Neuron (in vitro differentiated cells): ENCODE measurements around the gene C14orf180.

Experiments used
- H2AFZ ChIP-seq: one replicate; pipeline ENCODE4 v1.6.1; 2013; ENCODE audit warnings: low read depth, mild to moderate bottlenecking, inconsistent platforms, low read length, moderate library complexity
- H3K27me3 ChIP-seq: one replicate; pipeline ENCODE4 v1.6.1; 2013; ENCODE audit warnings: low read length; ENCODE audit not compliant: insufficient read depth
- H3K36me3 ChIP-seq: one replicate; pipeline ENCODE4 v1.6.1; 2013; ENCODE audit warnings: low read length; ENCODE audit not compliant: insufficient read depth
- H3K4me1 ChIP-seq: one replicate; pipeline ENCODE4 v1.6.1; 2013; ENCODE audit warnings: low read length; ENCODE audit not compliant: insufficient read depth
- H3K4me3 ChIP-seq: 2 replicates; pipeline ENCODE4 v1.5.1; 2013; ENCODE audit warnings: mild to moderate bottlenecking, low read length, moderate library complexity
- H3K9me3 ChIP-seq: one replicate; pipeline ENCODE4 v1.6.1; 2013; ENCODE audit warnings: low read length

The C14orf180 gene

DNA sequence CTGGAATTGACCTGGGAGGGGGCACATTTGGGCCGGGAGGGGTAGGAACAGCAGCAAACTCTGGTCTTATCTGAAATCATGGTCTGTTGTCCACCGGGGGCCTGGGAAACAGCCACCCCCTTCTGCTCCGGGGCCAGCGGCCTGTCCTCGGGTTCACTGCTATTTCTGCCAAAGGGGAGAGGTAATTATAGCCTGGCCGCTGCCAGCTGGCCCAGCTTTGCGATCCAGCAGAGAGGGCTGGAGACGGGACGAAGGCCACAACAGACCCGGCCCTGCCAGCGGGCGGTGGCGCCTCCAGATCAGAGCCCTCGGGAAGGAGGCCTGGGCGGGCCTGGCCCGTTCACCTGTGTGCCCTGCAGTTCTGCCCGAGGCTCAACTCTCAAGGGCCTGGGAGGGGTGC is at the start of gene C14orf180:
C14orf180 (plus strand) TSS at position 258 of the 400 bp plus-strand sequence. CDS start 6,667 bp downstream, outside the sequence.
- peaks cover 2% of the 10 kb centered on the region for H3K4me1 ChIP-seq

DNA sequence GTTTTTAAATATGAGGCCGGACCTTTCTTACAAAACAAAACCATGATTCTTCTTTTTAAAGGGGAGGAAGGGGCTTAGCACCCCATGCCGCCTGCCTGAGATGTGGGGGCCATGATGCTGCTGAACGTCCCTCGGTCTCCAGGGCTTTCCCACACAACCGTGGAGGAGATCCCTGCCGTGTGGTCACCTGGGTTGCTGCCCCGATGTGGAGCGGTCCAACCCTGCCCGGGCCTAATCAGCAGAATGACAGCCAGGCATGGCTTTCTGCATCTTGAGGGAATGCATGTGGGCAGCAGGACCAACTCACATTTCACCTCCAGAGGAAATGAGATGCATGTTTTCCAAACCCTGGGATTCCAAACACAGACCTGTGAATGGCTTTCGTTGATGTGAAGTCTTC is 48.9 kb upstream of the C14orf180 start:
- Histone ChIP-seq H2AFZ (no peak overlapping the region), H3K4me1 (no peaks in the 10 kb centered on the region), H3K9me3 (no peaks in the 10 kb centered on the region), H3K36me3 (no peaks in the 10 kb centered on the region), H3K4me3 (no peak overlapping the region), H3K27me3 (no peaks in the 10 kb centered on the region)

More for the DNA sequence above, at the start of gene C14orf180:
- Histone ChIP-seq H3K4me3 (no peak within 1 kb of the TSS), H3K27me3 (peaks cover 48% of the 10 kb centered on the region), H2AFZ (no peak within 1 kb of the TSS), H3K36me3 (no peaks in the 10 kb centered on the region), H3K9me3 (no peaks in the 10 kb centered on the region)

DNA sequence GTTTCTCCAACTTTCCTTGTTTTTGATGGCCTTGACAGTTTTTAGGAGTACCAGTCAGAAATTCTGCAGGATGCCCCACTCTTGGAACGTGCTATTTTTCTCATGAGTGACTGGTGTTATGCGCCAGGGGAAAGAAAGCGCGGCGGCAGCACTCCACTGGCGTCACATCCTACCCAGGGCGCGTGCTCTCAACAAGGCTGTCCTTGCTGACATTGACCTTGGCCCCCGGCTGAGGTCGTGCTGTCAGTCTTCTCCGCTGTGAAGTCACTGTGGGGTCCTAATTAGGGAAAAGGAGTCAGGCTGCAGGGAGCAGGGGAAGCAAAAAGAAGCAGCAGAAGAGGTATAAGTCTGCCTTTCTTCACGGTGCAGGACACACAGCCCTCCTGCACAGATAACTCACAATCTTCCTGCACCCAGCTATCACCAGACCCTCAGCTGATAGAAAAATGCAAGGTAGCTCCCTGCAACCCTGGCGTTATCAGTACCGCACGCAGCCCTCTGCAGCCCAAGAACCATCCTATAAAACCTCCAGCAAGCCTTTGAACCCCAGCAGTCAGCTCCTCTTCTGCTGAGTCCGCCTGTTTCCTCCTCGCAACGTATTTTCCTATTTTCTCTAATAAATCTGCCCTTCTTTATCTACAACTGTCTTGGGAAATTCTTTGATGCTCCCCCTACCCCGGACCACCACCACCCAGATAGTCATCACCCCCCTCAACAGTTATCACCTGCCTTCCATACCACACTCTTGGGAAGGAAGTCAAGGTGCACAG is 48.0 kb upstream of the C14orf180 start:
- Histone ChIP-seq H3K36me3 (no peaks in the 10 kb centered on the region), H3K27me3 (no peaks in the 10 kb centered on the region), H2AFZ (no peak overlapping the region), H3K4me3 (no peak overlapping the region), H3K9me3 (no peaks in the 10 kb centered on the region), H3K4me1 (no peaks in the 10 kb centered on the region)

DNA sequence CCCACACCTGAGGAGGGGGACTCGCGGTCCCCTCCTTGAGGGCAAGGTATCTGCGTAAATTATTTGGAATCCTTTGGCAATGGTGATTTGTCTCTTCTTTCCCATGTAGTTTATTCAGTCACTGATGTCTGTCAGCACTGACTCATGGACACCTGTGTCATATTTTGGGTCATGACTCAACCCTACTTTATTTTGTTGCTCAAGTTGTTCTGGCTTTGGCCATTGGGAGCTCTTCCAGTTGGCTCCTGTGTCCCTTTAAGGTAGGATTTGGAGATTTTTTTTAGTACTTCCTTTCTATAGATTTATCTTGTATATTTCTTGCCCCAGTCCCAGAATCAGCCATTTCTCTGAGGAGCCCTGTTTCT is 47.4 kb upstream of the C14orf180 start:
- H3K4me3 ChIP-seq: no peak overlapping the region
- H3K9me3 ChIP-seq: no peaks in the 10 kb centered on the region
- H3K4me1 ChIP-seq: no peaks in the 10 kb centered on the region
- no peak overlapping the region for H2AFZ ChIP-seq
- H3K36me3 ChIP-seq: no peaks in the 10 kb centered on the region
- peaks cover 2% of the 10 kb centered on the region for H3K27me3 ChIP-seq

DNA sequence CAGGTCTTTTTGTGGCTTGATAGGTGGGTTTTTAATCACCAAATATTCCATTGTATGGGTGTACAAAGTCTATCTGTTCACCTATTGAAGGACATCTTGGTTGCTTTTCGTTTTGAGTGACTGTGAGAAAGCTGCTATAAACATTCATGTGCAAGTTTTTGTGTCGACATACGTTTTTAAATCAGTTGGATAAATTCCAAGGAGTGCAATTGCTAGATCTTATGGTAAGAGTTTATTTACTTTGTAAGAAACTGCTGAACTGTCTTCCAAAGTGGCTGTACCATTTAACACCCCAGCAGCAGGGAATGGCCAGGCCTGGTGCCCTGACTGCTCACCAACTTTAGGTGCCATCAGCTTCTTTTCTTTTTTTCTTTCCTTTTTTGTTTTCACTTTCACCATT is 45.5 kb upstream of the C14orf180 start:
- Histone ChIP-seq H3K9me3 (no peaks in the 10 kb centered on the region), H3K27me3 (peaks cover 2% of the 10 kb centered on the region), H3K4me3 (no peak overlapping the region), H3K36me3 (no peaks in the 10 kb centered on the region), H3K4me1 (no peaks in the 10 kb centered on the region), H2AFZ (no peak overlapping the region)

DNA sequence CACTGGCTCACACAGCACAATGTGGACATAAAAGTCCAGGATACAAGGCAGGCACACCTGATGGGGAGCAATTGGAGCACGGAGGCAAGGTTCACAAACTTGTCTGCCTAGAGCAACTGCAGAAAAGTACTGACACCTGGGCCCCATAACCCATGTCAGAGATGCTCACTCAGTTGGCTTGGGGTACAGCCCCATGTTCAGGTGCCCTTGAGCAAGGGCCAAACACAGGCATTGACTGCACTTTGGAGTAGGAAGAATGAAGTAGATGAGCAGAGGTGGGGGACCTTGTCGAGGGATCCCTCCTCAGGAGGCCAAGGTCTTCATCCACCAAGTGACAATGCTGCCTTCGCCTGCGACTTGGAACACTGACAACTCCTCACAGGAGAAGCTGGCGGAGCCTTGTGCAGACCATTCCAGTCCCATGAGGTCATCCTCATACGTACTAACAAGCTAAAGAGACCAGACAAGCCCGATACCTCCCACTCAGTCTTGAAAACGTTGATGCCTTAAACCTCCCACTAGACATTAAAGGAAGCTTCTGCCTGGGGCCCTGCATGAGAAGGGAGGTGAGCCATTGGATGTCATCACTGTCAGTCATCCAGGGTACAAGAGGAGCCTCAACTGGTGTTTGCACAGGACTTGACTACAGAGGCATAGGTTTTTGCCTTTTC is 42.5 kb upstream of the C14orf180 start:
- no peaks in the 10 kb centered on the region for H3K9me3 ChIP-seq
- peaks cover 8% of the 10 kb centered on the region for H3K27me3 ChIP-seq
- no peak overlapping the region for H3K4me3 ChIP-seq
- no peak overlapping the region for H2AFZ ChIP-seq
- no peaks in the 10 kb centered on the region for H3K4me1 ChIP-seq
- no peaks in the 10 kb centered on the region for H3K36me3 ChIP-seq

DNA sequence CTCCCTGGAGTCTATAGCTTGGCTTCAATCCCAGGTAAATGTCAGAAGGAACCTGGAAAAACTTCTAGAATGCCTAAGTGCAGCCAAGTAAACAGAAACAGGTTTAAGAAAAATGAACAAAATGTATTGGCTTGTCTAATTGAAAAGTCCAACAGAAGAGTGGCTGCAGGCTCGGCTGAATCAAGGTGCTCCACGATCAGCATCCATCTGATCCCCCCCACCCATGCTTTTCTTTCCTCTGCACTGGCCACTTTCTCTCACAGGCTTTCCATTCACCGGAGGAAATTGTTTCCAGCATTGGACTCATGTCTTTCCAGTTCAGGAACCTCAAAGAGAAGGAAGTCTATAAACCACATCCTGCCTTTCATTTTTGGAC is 42.0 kb upstream of the C14orf180 start:
- H3K9me3 ChIP-seq: no peaks in the 10 kb centered on the region
- H3K4me1 ChIP-seq: no peaks in the 10 kb centered on the region
- peaks cover 9% of the 10 kb centered on the region for H3K27me3 ChIP-seq
- H2AFZ ChIP-seq: no peak overlapping the region
- H3K36me3 ChIP-seq: no peaks in the 10 kb centered on the region
- H3K4me3 ChIP-seq: no peak overlapping the region

DNA sequence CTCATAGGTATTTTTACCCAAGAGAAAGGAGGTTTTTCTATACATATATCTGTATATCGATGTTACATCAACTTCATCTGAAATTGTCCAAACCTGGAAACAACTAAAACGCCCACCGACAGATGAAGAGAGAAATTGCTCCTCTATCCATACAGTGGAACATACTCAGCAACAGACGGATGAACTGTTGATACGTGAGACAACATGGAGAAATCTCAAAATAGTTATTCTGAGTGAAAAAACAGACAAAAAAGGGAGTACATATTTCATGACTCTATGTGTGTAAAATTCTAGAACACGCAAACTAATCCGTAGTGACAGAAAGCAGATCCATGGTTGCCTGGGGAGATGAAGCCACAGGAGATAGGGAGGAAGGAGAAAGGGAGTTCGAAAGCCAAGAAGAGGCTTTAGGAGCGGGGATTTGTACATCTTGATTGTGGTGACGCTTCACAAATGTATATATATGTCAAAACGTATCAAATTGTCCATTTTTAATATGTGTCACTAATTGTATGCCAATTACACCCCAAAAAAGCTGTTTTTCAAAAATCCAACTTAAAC is 37.6 kb upstream of the C14orf180 start:
- no peak overlapping the region for H3K4me3 ChIP-seq
- H3K4me1 ChIP-seq: peaks cover 5% of the 10 kb centered on the region
- H3K27me3 ChIP-seq: peaks cover 29% of the 10 kb centered on the region
- H3K36me3 ChIP-seq: no peaks in the 10 kb centered on the region
- no peak overlapping the region for H2AFZ ChIP-seq
- no peaks in the 10 kb centered on the region for H3K9me3 ChIP-seq

DNA sequence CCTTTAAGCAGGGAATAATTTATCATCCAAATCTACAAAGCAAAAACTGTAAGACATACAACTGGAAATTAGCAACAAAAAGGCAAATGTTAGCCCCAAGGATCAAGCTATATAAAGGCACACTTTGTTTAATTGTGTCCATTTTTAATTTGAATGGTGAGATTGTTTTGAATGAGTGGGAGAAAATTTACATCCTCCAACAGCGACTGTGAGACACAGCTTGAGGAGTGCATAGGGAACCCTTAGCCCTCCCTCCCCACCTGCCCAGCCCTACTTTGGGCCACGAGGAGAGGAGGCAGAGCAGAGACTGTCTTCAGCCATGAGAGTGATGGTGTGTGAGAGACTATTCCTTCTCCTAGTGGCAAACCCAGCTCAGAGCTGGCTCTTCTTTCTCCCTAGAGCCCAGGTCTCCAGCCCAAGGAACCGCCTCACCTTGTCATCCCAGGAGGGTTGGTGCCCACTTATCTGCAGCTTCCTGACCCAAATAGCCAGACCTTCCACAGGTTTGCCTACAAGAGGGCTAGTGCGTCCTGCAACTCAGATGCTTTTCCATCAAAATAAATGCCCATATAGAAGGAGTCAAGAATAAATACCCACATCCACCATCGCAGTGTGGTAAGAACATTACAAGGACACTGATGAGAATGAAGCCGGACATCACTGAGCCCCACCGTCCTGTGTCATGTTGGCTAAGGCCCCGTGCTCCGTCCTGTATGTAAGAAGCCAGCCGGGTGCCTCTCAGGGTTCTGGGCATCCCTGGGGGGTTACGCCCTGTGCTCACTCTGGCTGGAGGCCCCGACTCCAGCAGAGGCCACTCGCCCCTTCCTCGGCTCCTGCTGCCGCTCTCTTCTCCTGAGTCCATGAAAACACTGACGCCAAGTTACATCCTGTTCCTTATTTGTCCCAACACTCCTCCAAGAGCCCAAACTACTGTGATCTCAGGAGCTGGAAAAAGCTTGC is 36.4 kb upstream of the C14orf180 start:
- Histone ChIP-seq H3K4me3 (no peak overlapping the region), H3K9me3 (no peaks in the 10 kb centered on the region), H3K4me1 (peaks cover 5% of the 10 kb centered on the region), H2AFZ (no peak overlapping the region), H3K36me3 (no peaks in the 10 kb centered on the region), H3K27me3 (peaks cover 29% of the 10 kb centered on the region)

DNA sequence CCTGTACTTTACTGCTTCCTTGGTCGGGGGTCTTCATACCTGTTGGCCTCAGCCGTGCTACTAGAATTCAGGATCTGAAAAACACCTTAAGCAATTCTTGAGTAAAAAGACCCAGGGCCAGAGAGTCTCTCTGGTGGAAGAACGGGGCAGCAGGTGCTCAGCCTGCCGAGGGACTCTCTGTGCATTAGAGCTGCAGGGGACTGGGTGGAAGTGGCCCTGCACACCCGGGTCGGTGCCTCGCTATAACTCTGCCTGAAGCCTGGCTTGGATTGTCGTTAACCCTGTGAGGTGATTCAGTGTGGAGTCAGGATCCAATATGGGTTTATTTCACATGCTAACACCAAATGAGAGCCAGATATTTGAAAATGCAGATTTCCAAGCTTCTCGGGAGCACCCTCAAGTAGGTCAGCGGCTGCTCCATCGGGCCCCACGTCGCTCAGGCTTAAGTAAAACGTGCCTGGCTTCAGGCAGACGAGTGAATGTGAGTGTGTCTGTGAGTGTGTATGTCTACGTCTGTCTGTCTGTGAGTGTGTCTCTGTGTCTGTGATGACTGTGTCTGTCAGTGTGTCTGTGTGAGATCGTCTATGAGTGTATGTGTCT is 35.1 kb upstream of the C14orf180 start:
- no peak overlapping the region for H3K4me3 ChIP-seq
- H3K9me3 ChIP-seq: no peaks in the 10 kb centered on the region
- H2AFZ ChIP-seq: no peak overlapping the region
- no peaks in the 10 kb centered on the region for H3K36me3 ChIP-seq
- peaks cover 5% of the 10 kb centered on the region for H3K4me1 ChIP-seq
- peaks cover 29% of the 10 kb centered on the region for H3K27me3 ChIP-seq

DNA sequence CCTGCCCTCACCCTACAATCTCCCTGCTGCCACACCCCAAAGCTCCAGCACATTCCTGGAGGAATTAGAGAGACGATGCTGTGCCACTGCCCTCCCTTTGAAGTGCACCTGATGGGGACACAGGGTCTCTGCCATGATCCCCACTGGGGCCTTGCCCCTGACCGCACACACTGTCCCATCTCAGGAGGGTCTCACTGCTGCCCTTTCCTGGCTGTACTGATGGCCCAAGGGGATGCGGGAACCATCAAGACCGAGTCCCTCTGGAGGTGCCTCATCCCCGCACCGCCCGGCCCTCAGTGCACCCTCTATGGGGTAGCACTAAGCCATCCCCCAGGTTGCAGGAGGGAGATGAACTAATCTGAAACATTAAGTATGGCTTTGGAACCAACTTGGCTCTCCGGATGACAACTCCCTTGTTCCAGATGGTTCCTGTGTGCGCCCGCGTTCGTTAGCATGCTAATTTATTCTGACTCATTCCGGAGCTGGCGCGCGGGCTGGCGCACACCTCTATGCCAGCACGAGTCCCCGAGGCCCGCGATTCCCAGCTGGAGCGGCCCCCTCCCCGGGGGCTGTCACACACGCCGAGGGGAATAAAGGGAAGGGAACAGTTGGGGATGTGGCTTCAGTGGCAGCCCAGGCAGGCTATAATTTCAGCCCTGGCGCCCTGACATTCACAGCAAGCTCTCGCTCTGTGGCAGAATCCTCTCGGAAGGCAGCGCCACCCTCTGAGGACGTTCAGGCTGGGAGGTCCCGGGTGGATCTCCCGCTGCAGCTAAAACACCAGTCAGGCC is 34.2 kb upstream of the C14orf180 start:
- Histone ChIP-seq H3K36me3 (no peaks in the 10 kb centered on the region), H2AFZ (no peak overlapping the region), H3K27me3 (peaks cover 34% of the 10 kb centered on the region), H3K4me1 (peaks cover 5% of the 10 kb centered on the region), H3K9me3 (no peaks in the 10 kb centered on the region), H3K4me3 (no peak overlapping the region)

DNA sequence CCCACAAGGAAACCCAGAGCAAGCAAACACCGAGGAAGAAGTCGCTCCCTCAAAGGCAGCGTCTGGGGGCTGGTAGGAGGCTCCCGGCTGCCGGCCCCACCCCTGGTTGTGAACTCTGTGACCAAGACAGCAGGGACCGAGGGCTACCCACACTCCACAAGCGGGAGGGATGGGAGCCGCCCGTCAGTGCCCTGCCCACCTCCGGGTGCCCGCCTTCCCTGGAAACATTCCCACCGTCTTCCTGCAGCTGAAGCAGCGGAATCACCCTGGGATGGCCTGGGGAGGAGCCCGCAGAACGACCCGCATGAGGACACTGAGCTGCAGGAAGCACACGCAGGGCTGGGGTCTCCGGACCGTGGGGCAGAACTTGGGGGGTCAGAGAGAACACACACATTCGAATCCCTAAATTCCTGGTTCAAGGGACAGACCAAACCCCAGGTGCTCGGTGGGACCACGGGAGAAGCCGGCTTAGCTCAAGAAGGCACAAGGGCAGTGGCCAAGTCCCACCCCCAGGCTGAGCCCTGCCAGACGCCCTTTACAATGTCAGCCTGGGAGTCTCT is 33.5 kb upstream of the C14orf180 start:
- Histone ChIP-seq H3K27me3 (peaks cover 37% of the 10 kb centered on the region), H3K4me1 (peaks cover 5% of the 10 kb centered on the region), H3K36me3 (no peaks in the 10 kb centered on the region), H3K9me3 (no peaks in the 10 kb centered on the region), H2AFZ (no peak overlapping the region), H3K4me3 (no peak overlapping the region)
